Femur (tissue), 1 donor: ENCODE measurements around the gene TUBGCP6.

ENCODE experiments used
- DNase-seq: peaks from one replicate; pipeline ENCODE4 v3.0.0-alpha.2; 2017

The TUBGCP6 gene

GRCh38 chr22:50264104-50264745 is 19.4 kb upstream of the TUBGCP6 start:
- no peak for DNase-seq

GRCh38 chr22:50262973-50263617 is 18.3 kb upstream of the TUBGCP6 start:
- no peak for DNase-seq

DNA sequence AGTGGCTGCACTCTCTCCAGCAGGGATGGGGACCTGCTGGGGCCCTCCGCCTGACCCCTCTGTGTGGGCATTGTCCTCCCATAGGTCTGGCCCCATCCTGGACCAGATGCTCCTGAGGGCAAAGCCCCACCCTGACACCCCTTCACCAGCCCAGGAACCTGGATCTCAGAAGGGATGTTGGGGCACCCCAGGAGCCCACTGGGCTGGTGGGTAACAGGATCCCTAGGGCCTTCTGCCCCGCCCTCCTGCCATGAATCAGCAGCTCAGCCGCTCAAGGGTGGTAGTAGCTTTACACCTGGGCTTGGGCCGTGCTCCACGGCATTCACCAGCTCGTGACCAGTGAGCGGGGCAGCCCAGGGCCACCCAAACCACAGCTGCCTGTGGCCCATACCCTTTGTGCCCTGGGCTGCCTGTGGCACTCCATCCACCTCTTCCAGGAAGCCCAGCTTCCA is 17.7 kb upstream of the TUBGCP6 start:
- DNase-seq: no peak

DNA sequence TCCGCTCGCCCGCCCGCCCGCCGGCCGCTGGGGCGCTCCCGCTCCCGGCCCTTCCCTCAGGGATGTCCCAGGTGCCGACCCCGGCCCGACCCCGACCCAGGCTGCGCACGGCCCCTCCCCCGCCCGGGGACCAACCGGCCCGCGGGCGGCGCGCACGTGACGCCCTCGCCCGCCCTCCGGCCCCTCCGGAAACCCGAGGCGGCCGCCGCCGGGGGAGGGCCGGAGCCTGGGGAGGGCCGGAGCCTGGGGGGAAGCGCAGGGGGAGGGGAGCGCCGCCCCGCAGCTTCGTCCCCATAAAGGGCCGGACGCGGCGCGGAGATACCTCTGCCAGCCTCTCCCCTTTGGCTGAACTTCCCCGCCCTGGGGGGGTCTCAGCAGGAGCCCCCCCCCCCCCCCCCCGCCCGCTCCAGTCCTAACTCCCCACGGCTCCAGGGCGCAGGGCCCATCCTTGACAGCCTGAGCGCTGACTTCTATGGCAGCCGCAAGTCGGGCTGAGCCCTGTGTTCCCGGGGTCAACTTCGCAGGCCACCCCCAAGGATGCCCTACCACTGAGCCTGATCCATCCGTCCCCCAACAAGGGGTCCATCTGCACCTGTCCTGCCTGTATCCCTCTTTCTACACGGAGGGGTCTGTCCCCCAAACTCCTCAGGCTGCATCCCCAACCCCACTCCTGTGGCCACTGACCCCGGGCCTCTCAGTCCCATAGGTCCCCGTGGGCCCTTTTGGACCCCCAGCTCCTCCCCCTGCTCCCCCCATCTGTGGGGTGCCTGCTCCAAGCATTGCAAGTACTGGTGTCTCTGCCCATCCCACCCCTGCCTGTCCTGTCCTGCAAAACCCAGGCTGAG is 17.0 kb upstream of the TUBGCP6 start, which contains the start of gene MAPK12:
Gene MAPK12 (minus strand): TSS at position 69 of the 845 bp plus-strand sequence. CDS start 174 bp downstream, outside the sequence.
- no peak for DNase-seq

DNA sequence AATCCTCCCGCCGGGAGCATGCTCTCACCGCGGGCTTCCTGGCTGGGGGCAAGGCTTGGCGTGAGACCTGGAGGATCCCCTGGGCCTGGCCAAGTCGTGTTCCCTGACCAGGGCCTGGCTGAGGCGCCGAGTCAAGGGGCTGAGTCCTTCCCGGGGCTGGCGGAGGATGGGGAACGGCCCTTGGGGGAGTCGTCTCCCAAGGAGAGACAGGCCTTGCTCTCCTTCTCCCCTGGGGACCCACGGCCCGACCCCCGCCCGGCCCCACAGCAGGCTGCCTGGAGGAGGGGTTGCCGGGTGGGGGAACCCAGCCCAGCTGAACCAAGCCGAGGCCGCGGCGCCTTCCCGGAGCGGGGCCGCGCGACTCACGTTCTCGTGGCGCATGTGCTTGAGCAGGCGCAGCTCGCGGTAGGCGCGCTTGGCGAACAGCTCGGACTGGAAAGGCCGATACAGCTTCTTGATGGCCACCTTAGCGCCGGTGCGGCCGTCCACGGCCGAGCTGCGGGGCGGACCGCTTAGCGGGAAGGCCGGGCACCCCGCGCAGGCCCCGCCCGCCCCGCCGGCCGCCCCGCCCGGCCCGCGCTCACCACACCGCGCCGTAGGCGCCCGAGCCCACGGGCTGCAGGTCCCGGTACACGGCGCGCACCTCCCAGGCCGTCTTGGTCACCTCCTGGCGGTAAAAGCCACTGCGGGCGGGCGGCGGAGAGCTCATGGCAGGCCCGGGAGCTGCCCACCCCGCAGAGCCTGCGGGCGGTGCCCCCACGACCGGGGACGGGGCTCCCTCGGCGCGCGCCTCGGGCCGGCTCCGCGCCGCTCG is 16.2 kb upstream of the TUBGCP6 start:
- peak; percentile 62 for DNase-seq

DNA sequence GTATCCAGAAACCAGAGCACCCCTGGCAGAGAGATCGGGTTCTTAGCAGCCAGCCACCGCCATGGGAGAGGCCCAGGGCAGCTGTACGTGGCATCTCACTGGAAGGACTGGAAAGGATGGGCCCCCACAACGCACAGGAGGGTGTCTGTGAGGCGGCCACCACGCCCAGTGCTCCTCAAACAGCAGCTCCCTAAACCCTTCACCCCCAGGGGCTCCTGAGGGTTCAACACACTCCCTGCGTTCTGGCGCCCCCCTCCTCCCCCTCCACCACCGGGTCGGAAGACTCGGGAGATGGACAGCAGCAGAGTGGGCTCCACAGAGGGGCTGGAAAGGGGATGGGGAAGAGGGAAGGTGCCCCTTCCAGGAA is 15.6 kb upstream of the TUBGCP6 start:
- DNase-seq: no peak

DNA sequence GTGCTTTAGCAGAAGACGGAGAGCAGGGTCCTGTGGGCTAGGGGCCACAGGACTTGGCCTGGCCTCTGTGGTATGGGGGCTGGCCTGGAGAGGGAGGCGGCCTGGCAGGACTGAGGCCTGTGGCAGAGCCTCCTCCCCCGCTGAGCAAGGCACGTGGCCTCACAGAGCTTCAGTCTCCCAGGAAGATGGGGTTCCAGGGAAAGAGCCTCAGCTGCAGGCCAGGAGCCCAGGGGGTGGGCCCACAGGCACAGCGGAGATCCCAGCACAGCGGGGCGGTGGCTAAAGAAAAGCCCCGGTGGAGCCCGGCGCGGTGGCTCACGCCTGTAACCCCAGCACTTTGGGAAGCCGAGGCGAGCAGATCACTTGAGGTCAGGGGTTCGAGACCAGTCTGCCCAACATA is 14.5 kb upstream of the TUBGCP6 start:
- no peak for DNase-seq

DNA sequence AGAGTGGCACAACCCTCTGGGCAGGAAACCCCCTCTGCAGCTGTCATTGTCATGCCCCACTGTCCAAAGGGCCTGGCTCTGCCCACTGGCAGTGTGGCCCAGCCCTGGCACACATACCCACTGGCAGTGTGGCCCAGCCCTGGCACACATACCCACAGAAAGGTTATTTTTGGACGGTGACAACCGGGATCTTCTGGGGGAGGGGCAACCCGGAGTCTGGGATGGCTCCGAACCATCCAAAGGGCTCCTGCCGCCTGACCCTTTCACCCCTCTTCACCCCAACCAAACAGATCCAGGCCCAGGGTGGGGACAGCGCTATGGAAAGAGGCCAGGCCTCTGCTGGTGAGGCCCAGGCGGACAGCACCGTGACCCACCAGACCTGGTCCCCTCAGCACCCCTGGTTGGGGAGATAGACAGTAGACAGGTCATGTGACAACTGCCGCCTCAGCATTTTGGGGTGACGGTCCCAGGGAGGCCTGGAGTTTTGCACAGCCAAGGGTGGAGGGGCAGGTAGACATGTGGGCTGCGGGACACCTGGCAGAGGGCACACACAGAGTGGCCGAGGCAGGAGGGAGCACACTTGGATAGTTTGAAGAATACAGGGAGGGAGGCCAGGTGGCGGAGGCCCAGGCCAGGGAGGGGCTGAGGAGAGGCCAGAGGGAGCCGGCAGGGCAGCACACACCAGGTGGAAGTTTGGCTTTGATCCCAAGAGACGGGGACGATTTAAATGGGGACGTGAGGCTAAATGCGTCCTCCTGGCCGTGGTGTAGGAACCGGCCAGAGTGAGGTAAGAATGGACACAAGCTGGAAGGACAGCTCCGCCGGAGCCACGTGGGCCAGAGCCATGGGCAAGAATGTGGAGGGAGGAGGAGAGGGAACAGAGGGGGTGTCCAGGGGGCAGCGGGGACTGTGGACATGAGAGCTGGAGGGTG is 13.8 kb upstream of the TUBGCP6 start:
- DNase-seq: no peak

DNA sequence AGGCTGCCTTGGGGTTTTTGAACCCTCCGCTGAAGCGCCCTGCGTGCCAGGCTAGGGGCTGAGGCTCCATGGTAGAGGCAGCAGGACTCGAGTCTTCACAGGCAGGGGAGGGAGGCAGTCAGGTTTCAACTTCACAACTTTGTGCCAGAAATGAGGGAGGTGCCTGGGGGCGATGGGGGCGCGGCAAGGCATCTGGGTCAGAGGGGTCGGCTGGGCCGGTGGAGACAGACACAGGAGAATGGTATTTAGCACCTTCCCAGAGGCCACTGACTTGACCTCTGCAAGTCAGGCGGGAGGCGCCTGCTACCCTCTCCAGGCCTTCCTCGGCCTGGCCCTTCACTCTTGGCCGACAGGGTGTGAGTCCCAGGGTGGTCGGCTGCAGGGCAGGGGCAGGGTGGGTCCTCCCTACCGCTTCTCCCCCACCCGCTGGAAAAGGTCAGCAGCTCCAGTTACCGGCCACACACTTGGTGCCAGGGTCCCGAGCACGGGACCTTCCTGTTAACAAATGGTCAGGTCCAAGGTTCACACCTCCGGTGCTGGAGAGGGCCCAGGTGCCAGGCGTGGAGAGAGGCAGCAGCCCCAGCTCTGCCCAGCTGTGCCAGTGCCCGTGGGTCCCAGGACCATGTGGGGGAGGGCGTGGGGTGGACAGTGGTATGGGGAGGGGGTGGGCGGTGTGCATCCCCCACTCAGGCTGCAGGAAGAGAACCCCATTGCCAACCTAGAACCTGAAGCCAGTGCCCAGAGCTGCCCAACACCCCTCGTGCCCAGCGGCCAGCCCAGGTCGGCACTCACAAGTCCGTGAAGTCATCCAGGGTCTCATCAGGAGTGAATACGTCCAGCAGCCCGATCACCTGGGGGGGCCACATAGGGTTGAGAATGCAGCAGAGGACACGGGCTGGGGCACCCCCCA is 12.9 kb upstream of the TUBGCP6 start:
- DNase-seq: no peak

- DNase-seq: no peak
These were observed 12.2 kb upstream of the TUBGCP6 start for GRCh38 chr22:50257041-50257440.

DNA sequence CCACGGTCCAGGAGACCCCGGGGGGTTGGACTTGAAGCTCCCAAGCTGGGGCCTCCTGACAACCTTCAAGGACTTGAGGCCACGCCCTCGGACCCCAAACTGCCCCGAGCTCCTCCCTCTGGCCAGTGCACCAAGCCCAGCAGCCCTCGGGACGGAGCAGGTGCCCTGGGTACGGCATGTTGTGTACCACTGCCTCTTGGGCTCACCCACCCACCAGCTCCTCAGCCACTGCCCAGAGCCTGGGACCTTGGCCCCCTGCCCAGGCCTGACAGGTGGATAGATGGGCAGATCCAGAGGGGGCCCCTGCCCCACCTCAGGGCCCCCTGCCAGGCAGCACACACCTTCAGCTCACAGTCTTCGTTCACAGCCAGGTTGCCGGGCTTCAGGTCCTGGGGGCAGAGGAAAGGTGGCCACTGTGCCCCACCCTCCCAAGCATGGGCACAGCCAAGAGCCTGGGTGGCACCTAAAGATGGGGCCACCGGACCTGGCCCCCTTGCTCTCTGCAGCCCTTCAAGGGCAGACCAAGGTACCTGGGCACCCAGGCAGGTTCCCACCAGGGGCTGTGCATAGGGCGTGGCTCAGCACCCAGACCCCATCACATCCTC is 11.5 kb upstream of the TUBGCP6 start:
- no peak for DNase-seq

- DNase-seq: no peak
These were observed 10.8 kb upstream of the TUBGCP6 start for GRCh38 chr22:50255607-50256006.

- no peak for DNase-seq
These were observed 10.3 kb upstream of the TUBGCP6 start for GRCh38 chr22:50255099-50255498.

DNA sequence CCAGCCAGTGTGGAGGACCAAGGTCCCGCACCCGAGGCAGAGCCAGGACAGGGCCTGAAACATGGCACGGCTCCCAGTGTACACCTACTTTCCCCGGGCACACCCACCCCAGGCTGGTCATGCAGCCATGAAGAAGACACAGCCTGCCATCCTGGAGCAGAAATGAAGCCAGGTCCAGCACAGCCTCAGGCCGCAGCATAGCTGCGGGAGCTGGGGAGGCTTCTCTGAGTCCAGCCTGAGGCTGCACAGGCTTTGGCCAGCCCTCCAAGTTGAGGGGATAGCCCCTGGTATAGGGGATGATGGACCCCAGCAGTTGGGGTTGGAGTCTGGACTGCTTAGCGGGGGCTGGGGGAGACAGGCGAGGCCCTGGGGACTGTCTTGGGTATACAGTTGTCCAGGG is 9.1 kb upstream of the TUBGCP6 start:
- DNase-seq: no peak

GRCh38 chr22:50253046-50253915 is 8.5 kb upstream of the TUBGCP6 start:
- no peak for DNase-seq

GRCh38 chr22:50252082-50253045 is 7.5 kb upstream of the TUBGCP6 start:
- peak; percentile 78 for DNase-seq

- DNase-seq: no peak
These were observed 6.8 kb upstream of the TUBGCP6 start for GRCh38 chr22:50251477-50252081.
